ENCODE data around the gene MAP7D3.
"Not testable (repeated sequence)": the region's sequence is repeated elsewhere in the genome, so short reads cannot be mapped to it uniquely, and the experiment has no call there.

DNA sequence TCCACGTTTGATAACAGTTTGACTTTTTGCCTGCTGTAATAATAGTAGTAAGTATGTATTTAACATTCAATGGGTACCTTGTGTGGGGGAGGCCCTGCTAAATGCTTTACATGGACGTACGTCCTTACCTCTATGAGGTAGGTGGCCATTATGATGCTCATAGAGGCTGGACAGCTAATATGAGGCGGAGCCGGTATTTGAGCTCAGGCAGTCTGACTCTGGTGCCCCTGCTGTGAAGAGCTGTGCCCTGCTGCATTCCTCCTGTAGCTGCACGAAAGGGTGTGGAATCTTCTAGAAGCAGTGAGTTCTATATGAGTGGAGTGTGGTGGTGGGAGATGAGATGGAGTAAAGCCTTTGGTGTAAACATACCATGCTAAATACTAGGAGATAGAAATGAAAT is 83.2 kb downstream of the MAP7D3 start:
- not testable (repeated sequence) for TF ChIP-seq EP300, POLR2A, POLR2AphosphoS5 (IDR thresholded peaks at IDR 0.05)
- TF ChIP-seq, protein P1, sequence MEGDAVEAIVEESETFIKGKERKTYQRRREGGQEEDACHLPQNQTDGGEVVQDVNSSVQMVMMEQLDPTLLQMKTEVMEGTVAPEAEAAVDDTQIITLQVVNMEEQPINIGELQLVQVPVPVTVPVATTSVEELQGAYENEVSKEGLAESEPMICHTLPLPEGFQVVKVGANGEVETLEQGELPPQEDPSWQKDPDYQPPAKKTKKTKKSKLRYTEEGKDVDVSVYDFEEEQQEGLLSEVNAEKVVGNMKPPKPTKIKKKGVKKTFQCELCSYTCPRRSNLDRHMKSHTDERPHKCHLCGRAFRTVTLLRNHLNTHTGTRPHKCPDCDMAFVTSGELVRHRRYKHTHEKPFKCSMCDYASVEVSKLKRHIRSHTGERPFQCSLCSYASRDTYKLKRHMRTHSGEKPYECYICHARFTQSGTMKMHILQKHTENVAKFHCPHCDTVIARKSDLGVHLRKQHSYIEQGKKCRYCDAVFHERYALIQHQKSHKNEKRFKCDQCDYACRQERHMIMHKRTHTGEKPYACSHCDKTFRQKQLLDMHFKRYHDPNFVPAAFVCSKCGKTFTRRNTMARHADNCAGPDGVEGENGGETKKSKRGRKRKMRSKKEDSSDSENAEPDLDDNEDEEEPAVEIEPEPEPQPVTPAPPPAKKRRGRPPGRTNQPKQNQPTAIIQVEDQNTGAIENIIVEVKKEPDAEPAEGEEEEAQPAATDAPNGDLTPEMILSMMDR (IDR thresholded peaks at IDR 0.05), result not testable (repeated sequence)

Measured in suprapubic skin (tissue), 4 donors.